ENCODE data around the gene ZSCAN31.
A peak's percentile ranks its signal among the peaks of the same experiment; 100 is the strongest.
"Not testable (repeated sequence)": the region's sequence is repeated elsewhere in the genome, so short reads cannot be mapped to it uniquely, and the experiment has no call there.

Gene ZSCAN31

DNA sequence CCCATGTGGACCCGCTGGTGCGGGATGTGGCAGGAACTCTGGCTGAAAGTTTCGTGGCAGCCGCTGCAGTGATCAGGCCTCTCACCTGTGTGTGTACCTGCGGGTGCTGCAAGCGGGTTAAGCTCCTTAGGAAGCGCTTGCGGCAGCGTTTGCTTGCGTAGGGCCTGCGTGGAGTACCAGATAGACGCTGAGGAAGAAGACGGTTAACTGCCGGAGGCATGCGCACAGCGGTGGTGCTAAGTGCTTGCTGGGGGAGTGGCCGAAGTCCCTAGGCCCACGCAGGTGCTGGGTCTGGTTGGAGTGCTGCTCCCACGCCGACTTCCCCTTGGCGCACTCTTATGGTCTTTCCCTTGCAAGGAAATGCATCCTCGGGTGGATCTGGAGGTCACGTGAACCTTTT lies 23.0 kb downstream of the ZSCAN31 start:
- no peak for DNase-seq

DNA sequence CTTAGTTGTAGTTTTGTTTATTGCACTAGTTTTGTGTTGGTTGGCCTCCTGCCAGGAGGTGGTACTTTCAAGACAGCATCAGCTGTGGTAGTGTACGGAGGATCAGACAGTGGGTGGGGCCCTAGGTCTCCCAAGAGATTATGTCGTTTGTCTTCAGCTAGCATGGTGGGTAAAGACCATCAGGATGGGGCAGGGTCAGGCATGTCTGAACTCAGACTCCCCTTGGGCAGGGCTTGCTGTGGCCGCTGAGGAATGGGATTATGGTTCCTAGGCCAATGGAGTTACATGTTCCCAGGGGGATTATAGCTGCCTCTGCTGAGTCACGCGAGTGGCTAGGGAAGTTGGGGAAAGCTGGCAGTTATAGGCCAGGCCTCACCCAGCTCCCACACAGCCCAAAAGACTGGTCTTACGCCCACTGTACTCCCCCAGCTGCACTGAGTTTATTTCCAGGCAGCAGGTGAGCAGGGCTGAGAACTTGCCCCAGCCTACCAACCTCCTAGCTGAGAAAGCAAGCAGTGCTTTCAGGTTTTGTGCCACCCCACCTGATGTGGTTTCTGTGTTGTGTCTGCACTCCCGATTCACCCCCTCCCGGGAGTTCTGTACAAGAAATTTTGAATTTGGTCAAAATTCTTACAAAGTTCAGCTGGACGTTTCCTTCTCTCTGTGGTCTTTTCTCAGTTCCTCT lies 24.7 kb downstream of the ZSCAN31 start:
- DNase-seq: peak; percentile 19

DNA sequence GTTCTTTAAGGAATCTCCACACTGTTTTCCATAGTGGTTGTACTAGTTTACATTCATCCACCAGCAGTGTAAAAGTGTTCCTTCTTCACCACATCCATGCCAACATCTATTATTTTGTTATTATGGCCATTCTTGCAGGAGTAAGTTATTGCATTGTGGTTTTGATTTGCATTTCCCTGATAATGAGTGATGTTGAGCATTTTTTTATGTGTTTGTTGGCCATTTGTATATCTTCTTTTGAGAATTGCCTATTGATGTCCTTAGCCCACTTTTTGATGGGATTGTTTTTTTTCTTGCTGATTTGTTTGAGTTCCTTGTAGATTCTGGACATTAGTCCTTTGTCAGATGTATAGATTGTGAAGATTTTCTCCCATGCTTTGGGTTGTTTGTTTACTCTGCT lies 29.6 kb downstream of the ZSCAN31 start:
- DNase-seq: not testable (repeated sequence)

DNA sequence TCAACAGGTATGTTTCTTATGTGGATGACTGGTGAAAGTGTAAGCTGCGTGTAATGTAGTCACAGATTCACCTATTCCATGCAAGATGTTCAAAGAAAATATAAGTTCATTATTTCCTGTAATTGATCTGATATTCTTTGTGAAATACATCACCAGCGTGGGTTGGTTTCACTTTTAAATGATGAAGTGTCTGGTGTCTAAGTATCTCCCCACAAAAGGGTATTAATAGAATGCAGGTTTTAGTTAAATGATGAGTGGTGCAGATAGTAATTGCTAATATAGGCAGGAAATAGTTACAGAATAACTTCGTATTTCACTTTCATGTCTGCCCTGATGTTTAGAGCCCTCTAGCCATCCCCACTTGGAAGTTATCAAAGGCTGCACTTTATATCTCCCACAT lies 32.4 kb downstream of the ZSCAN31 start:
- no peak for DNase-seq

DNA sequence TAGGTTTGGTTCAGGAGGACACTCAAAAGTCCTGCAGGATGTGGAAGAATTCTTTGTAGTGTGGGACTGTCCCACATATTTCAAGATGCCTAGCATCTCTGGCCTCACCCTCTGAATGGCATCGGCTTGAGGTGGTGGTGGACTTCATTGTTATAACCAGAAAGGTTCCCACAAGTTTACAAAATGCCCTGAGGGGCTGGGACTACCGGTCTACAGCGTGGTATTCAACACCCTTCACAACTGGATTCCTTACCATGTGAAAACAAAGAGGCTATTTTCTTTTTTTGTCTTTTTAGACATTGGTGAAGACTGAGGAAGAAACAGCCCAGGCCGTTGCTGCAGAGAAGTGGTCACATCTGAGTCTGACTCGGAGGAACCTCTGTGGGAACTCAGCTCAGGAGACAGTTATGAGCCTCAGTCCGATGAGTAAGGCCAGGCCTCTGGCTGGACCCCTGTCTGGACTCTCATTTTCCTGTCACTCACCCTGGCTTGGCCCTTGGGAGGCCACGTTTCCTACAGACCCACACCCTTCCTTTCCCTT lies 39.4 kb downstream of the ZSCAN31 start:
- no peak for DNase-seq

DNA sequence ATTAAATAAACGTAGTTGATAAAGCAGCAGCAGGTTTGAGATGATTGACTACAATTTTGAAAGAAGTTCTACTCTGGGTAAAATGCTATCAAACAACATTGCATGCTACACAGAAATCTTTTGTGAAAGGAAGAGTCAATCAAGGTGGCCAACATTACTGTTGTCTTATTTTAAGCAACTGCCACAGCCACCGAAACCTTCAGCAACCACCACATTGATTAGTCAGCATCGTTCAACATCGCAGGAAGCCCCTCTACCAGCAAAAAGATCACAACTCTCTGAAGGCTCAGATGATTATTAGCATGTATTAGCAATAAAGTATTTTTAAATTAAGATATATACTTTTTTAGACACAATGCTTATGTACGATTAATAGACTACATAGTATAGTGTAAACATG lies 40.6 kb downstream of the ZSCAN31 start:
- DNase-seq: no peak

DNA sequence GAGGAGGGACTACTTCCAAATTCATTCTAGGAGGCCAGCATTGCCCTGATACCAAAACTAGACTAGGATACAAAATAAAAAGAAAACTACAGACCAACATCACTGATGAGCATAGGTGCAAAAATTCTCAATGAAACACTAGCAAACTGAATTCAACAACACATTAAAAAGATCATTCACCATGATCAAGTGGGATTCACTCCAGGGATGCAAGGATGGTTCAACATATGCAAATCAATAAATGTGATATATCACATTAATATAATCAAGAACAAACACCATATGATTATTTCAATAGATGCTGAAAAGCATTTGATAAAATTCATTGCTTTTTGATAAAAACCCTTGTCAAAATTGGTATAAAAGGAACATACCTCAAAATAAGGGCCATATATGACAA lies 44.4 kb downstream of the ZSCAN31 start:
- no peak for DNase-seq

DNA sequence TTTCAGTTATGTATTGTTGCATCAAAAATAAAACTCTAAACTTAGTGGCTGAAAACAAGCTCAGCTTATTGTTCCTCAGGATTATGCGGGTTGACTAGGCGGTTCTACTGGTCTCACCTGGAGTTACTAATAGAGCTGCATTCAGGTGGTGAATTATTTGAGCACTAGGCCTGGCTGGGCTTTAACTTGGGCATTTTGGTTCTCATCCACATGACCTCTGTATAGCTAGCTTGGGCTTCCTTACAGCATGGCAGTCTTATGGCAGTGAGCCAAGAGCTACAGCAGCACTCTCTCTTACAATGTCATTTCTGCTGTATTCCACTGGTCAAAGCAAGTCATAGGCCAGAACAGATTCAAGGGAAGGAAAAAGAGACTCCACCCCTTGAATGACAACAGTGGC lies 53.0 kb downstream of the ZSCAN31 start:
- peak; percentile 32 for DNase-seq

DNA sequence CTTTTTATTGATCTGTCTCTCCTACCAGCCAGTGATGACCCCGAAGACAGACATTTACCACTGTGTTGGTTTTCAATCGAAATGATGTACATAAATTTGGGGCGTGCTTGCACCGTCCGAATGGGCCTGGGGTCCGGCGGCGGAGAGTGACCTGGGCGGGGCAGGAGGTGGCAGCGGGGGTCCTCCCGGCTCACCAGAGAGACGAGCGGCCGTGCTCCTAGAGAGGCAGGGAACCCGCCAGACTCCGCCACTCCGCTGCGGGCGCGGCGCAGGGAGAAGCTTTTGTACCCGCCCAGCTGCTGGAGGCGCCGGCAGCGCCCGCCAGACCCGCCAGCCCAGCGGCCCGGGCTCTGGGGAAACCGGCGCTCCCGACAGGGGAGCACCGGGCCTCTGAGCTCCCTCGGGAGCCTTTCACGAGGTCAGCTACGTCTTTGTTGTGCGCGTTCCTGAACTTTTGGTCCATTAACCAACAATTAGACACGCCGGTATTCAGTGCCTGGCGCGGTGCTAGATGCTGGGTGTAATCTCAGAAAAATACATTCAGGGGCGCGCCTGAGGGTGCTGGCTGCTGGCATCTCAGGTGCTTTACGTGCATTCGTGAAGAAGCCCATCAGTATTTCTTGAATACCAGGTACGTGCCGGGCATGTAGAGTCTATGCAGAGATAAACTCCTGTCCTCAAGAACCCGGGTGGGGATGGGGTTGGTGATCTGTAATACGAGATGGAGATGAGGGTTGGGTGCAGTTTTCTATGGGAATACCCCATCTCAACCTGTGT lies 54.5 kb downstream of the ZSCAN31 start, which contains the start of gene PGBD1:
Gene PGBD1 (plus strand): TSS at position 285 of the 777 bp plus-strand sequence. CDS start 2,242 bp downstream, outside the sequence.
- peak; percentile 75 for DNase-seq

DNA sequence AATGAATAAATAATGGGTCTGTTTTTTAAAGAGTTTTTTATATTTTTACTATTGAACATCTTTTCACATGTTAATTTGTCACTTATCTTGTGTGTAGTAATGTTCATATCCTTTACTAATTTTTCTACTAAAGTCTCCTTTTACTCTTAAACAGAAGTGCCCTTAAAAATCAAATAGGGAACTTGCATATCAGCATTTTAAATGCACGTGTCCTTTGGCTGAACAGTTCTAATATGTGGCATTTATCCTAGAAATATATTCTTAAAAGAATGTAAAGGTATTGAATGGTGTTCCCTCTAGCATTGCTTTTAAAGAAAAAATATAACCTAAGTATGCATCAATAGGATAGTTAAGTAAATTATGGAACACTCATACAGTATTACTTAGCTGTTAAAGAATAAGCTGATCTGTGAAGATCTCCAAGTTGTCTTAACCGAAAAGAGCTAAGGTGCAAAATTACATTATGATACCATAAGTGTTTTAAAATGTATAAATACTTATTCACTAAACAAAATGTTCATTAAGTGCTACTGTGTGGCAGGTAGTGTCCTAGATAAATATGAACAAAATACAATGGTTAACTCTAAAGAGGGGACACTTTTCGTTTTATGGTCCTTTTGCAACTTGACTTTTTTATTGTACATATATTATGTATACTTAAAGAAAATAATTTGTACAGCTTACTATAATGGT lies 55.2 kb downstream of the ZSCAN31 start:
- no peak for DNase-seq

DNA sequence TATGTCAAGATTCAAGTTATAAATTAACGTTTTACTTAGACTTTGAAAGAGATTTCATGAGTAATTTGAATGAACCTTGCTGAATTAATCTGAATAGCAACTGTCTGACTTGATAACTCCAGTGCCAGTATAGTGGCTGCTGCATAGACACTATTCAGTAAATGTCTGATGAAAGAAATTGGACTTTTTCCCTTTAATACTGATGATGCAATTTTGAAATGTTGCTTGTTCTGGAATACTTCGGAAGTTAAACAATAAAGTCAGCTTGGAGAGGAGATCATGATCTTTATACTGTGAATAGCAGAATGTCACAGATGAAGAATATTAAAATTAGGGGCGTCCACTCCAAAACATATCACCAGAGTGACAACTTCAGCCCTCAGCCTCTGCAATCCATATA lies 58.2 kb downstream of the ZSCAN31 start:
- no peak for DNase-seq

DNA sequence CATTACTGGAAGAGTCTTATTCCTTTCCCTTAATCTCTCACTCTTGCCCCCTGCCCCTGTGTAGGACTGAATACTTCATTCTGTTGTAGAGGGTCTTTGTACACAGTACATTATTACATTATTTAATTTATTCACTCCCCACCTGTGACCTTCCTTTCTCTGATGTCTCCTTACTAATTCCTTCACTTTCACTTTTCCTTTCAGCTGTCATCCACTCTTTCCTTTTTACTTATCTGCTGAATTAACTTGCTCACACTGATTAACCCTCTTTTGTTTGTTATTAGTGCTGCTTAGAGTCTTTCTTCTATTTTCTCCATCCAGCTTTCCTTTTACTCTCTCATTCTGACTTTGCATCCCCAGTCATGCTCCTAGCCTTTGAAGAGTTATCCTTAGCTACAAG lies 61.1 kb downstream of the ZSCAN31 start:
- no peak for DNase-seq

Data from hematopoietic multipotent progenitor cell treated with erythropoietin and hydrocortisone succinate and interleukin-3 and kit ligand, for 8 days (in vitro differentiated cells).